Fibroblast of lung (primary cell): ENCODE data around the gene COL9A3.

Experiments
- EZH2 ChIP-seq: IDR thresholded peaks from 2 replicates; pipeline ENCODE4 v1.5.1; 2012; ENCODE audit warnings: low read length, control low read depth, mild to moderate bottlenecking; ENCODE audit errors: missing control alignments
- TF ChIP-seq, protein P1 (sequence below), 2 donors: IDR thresholded peaks in 1 of 2; conservative IDR thresholded peaks in 1 of 2; 1 replicate in 1 of 2; 2 replicates in 1 of 2; pipeline ENCODE4 v1.5.1; 2011 to 2012; ENCODE audit warnings: low read length in 2 of 2, control low read depth in 1 of 2, inconsistent platforms in 1 of 2, low read depth in 1 of 2, mild to moderate bottlenecking in 1 of 2

GRCh38 chr20:62776692-62777527, 39.9 kb upstream of the COL9A3 start:
- TF ChIP-seq, protein P1, sequence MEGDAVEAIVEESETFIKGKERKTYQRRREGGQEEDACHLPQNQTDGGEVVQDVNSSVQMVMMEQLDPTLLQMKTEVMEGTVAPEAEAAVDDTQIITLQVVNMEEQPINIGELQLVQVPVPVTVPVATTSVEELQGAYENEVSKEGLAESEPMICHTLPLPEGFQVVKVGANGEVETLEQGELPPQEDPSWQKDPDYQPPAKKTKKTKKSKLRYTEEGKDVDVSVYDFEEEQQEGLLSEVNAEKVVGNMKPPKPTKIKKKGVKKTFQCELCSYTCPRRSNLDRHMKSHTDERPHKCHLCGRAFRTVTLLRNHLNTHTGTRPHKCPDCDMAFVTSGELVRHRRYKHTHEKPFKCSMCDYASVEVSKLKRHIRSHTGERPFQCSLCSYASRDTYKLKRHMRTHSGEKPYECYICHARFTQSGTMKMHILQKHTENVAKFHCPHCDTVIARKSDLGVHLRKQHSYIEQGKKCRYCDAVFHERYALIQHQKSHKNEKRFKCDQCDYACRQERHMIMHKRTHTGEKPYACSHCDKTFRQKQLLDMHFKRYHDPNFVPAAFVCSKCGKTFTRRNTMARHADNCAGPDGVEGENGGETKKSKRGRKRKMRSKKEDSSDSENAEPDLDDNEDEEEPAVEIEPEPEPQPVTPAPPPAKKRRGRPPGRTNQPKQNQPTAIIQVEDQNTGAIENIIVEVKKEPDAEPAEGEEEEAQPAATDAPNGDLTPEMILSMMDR (conservative IDR thresholded peaks at IDR 0.05 in 1 of 2, IDR thresholded peaks at IDR 0.05 in 1 of 2; ENCODE audit: low read depth in 1 of 2, low read length in 2 of 2) = no peak
- TF ChIP-seq EZH2 = no peak
